BE2C (cell line): ENCODE data around the gene MRPS34.

Experiments
- DNase-seq: peaks from one replicate; pipeline ENCODE4 v3.0.0-alpha.2; 2020
- H3K27me3 ChIP-seq: fragments of 250-450 bp; sonication (Bioruptor Pico); 2 replicates; pipeline ENCODE4 v1.5.1; 2020; ENCODE audit warnings: mild to moderate bottlenecking
- H3K36me3 ChIP-seq: fragments of 250-450 bp; sonication (Bioruptor Pico); 2 replicates; pipeline ENCODE4 v1.5.1; 2020; ENCODE audit warnings: mild to moderate bottlenecking
- H3K4me1 ChIP-seq: fragments of 250-450 bp; sonication (Bioruptor Pico); 2 replicates; pipeline ENCODE4 v1.5.1; 2020
- H3K4me3 ChIP-seq: 2 replicates; pipeline ENCODE4 v1.5.1; 2011; ENCODE audit warnings: low read depth, low read length
- H3K9me3 ChIP-seq: fragments of 250-450 bp; sonication (Bioruptor Pico); 2 replicates; pipeline ENCODE4 v1.5.1; 2020
- CTCF ChIP-seq: IDR thresholded peaks from 2 replicates; pipeline ENCODE4 v1.5.1; 2012; ENCODE audit warnings: mild to moderate bottlenecking, low read depth, low read length

Gene MRPS34

DNA sequence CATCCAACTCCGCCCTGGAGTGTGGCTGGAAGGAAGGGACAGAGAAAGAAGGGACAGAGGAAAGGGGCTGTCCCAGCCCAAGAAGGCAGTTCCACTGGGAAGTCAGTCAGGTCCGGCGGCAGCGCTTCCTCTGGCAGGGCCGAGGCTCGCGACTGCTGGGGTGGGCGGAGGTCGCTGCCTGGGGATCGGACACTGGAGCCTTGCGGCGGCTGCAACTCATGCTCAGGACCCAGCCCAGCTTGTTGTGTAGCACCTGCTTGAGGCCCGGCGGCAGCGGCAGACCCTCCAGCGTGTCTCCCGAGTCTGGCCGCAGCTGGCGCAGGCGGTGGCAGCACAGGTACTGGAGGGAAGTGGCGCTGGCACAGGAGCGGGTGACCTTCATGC, 4.0 kb upstream of the MRPS34 start:
- no peak for TF ChIP-seq CTCF
- H3K36me3 ChIP-seq = peaks cover 12% of the 10 kb centered on the region
- H3K27me3 ChIP-seq = no peaks in the 10 kb centered on the region
- H3K9me3 ChIP-seq = no peaks in the 10 kb centered on the region
- H3K4me1 ChIP-seq = no peaks in the 10 kb centered on the region
- DNase-seq = peak; percentile 16
- H3K4me3 ChIP-seq = no peak overlapping the region

DNA sequence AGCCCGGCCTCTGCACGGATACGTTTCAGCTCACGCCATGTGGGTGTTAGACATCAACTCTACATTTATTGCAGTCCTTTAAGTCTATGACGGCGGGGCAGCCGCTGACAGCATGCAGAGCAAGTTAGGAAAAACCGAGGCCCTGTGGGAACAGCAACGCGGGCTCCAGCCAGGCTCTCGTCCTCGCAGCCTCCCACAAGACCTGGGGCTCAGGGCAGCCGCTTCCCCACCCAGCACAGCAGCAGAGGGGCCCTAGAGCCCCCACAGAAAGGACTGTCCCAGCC, 3.7 kb upstream of the MRPS34 start:
- TF ChIP-seq CTCF = no peak
- Histone ChIP-seq H3K4me1 (no peaks in the 10 kb centered on the region), H3K36me3 (peaks cover 14% of the 10 kb centered on the region), H3K9me3 (no peaks in the 10 kb centered on the region), H3K27me3 (no peaks in the 10 kb centered on the region), H3K4me3 (no peak overlapping the region)
- no peak for DNase-seq

DNA sequence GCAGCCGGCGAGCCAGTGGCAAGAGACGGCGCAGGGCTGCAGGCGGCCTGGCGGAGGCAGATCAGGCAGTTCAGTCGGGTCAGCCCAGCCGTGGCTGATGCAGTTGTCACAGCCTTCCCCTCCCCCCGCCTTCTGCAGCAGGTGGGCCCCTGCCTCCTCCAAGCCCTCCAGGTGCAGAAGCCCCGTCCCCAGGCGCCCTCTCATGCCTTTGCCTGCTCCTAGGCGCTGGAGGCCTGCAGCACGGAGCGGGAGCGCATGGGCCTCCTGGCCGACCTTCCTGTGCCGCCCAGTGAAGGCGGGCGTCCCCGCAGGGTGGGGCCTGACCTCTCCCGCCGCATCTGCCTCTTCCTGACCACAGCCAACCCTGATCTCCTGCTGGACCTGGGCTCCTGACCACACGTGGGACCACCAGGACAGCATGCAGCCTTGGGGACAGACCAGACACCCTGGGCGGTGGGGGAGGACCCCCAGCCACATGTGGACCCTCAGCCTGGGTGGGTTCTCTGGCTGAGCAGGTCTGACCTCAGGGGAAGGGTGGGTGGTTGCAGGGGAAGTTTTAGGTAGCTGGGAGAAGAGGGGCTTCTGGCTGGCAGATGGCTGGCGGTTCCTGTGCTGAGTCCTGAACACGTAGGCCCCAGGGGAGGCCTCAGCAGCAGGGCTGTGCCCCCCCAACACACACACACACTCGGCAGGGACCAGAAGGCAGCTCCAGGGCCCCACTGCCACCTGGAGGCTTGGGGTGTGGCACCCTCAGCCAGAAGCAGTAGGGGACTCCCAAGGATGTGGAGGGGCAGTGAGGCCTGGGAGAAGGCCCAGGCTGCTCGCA, 3.1 kb upstream of the MRPS34 start:
- H3K27me3 ChIP-seq = no peaks in the 10 kb centered on the region
- H3K9me3 ChIP-seq = no peaks in the 10 kb centered on the region
- H3K4me3 ChIP-seq = no peak overlapping the region
- DNase-seq = peak; percentile 27
- H3K36me3 ChIP-seq = peaks cover 14% of the 10 kb centered on the region
- H3K4me1 ChIP-seq = no peaks in the 10 kb centered on the region
- no peak for TF ChIP-seq CTCF

- Histone ChIP-seq H3K4me1 (peaks cover under 1% of the 10 kb centered on the region), H3K36me3 (peaks cover 19% of the 10 kb centered on the region), H3K4me3 (no peak overlapping the region), H3K27me3 (no peaks in the 10 kb centered on the region), H3K9me3 (no peaks in the 10 kb centered on the region)
- TF ChIP-seq CTCF = no peak
- DNase-seq = no peak
Measured at GRCh38 chr16:1775006-1775845, 2.3 kb upstream of the MRPS34 start.

DNA sequence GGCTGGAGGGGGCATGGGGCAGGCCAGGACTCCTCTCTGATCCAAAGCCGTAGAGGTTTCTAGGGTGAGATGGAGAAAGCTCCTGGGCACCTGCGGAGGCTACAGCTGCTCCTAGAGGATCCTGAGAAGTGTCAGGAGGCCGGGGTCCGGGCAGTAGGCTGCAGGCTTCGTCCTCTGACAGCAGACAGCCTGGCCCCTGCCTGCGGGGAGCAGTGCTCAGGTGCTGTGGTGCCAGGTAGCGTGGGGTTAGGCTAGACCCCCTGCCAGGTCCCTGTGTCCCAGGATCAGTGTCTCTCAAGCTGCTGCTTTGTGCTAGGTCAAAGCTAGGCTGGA, 1.5 kb upstream of the MRPS34 start:
- Histone ChIP-seq H3K4me3 (peak overlapping the region; percentile 92), H3K27me3 (no peaks in the 10 kb centered on the region), H3K9me3 (no peaks in the 10 kb centered on the region), H3K36me3 (peaks cover 27% of the 10 kb centered on the region), H3K4me1 (peaks cover 4% of the 10 kb centered on the region)
- DNase-seq = no peak
- no peak for TF ChIP-seq CTCF
